SK-N-SH (cell line): ENCODE measurements around the gene LPP. TPM values are rescaled to one million over a fixed set of nuclear protein-coding genes. Genes with fewer than 3 reads are reported as not detected.

Experiments
- CTCF ChIA-PET: fragments of 300-600, 350-600 bp; formaldehyde crosslinking; extraction: SDS; loops from one replicate; lab custom pipeline; 2021; lab: Yijun Ruan, JAX
- POLR2A ChIA-PET: fragments of 350-600 bp; sonication (Branson Sonifier 250); formaldehyde crosslinking; extraction: SDS; loops from one replicate; lab custom pipeline; 2020; ENCODE audit warnings: antibody characterized with exemption, inconsistent platforms; lab: Yijun Ruan, JAX
- DNase-seq: peaks from one replicate; pipeline ENCODE4 v3.0.0; 2012
- H2AFZ ChIP-seq: fragments of 200-600 bp; sonication (generic); 2 replicates; pipeline ENCODE4 v1.8.1; 2016; ENCODE audit warnings: antibody characterized with exemption, mild to moderate bottlenecking, low read depth
- H3F3A ChIP-seq: fragments of 200-600 bp; sonication (generic); replicated peaks from 2 replicates; pipeline ENCODE3; 2016; ENCODE audit warnings: antibody characterized with exemption, mild to moderate bottlenecking; ENCODE audit not compliant: insufficient read depth
- H3K27ac ChIP-seq, 2 experiments: fragments of 200-500 bp in 1 of 2; fragments of 200-600 bp in 1 of 2; sonication (Bioruptor generic) in 1 of 2; sonication (generic), shearing (Covaris generic) in 1 of 2; 2 replicates each; pipeline versions ENCODE4 v1.5.1 to v1.6.1; 2014 to 2016; ENCODE audit warnings: low read depth in 2 of 2, inconsistent platforms in 1 of 2, low read length in 1 of 2, mild to moderate bottlenecking in 1 of 2, mixed read lengths in 1 of 2
- H3K27me3 ChIP-seq: fragments of 200-600 bp; sonication (generic), shearing (Covaris generic); 2 replicates; pipeline ENCODE4 v1.6.1; 2016; ENCODE audit warnings: mixed run types; ENCODE audit not compliant: insufficient read depth
- H3K36me3 ChIP-seq, 2 experiments: fragments of 200-500 bp in 1 of 2; fragments of 200-600 bp in 1 of 2; sonication (Bioruptor generic) in 1 of 2; sonication (generic) in 1 of 2; replicated peaks in 1 of 2; 2 replicates each; pipeline versions ENCODE3 to v1.5.1; 2014 to 2016; ENCODE audit warnings: low read length in 1 of 2, mild to moderate bottlenecking in 1 of 2; ENCODE audit not compliant: insufficient read depth in 2 of 2, control insufficient read depth in 1 of 2
- H3K4me1 ChIP-seq, 2 experiments: fragments of 200-500 bp in 1 of 2; fragments of 200-600 bp in 1 of 2; sonication (Bioruptor generic) in 1 of 2; sonication (generic), shearing (Covaris generic) in 1 of 2; 2 replicates each; pipeline versions ENCODE4 v1.5.1 to v1.6.1; 2014 to 2016; ENCODE audit warnings: low read depth in 1 of 2, low read length in 1 of 2, mixed run types in 1 of 2; ENCODE audit not compliant: insufficient read depth in 2 of 2, control insufficient read depth in 1 of 2
- H3K4me2 ChIP-seq: fragments of 200-600 bp; sonication (generic), shearing (Covaris generic); 2 replicates; pipeline ENCODE4 v1.6.1; 2017; ENCODE audit warnings: mixed run types
- H3K4me3 ChIP-seq, 2 experiments: fragments of 200-500 bp in 1 of 2; fragments of 200-600 bp in 1 of 2; sonication (Bioruptor generic) in 1 of 2; sonication (generic), shearing (Covaris generic) in 1 of 2; 2 replicates each; pipeline versions ENCODE4 v1.5.1 to v1.8.1; 2014 to 2016; ENCODE audit warnings: low read depth in 2 of 2, inconsistent platforms in 1 of 2, low read length in 1 of 2, mild to moderate bottlenecking in 1 of 2, mixed read lengths in 1 of 2, moderate library complexity in 1 of 2
- H3K79me2 ChIP-seq: fragments of 200-600 bp; sonication (generic); 2 replicates; pipeline ENCODE4 v1.8.1; 2017; ENCODE audit warnings: mild to moderate bottlenecking; ENCODE audit not compliant: insufficient read depth
- H3K9ac ChIP-seq: fragments of 200-600 bp; sonication (generic); 2 replicates; pipeline ENCODE4 v1.6.1; 2017; ENCODE audit warnings: mixed run types
- H3K9me2 ChIP-seq: fragments of 200-600 bp; sonication (generic); 2 replicates; pipeline ENCODE4 v1.6.1; 2017; ENCODE audit warnings: mixed run types
- H3K9me3 ChIP-seq: fragments of 200-600 bp; sonication (generic); 2 replicates; pipeline ENCODE4 v1.6.1; 2017; ENCODE audit warnings: mixed run types, mild to moderate bottlenecking, moderate library complexity
- H4K20me1 ChIP-seq: fragments of 200-600 bp; sonication (generic); 2 replicates; pipeline ENCODE4 v1.6.1; 2017; ENCODE audit warnings: mild to moderate bottlenecking, mixed run types; ENCODE audit not compliant: insufficient read depth
- CHD2 ChIP-seq: fragments of 150-350 bp; IDR thresholded peaks from 2 replicates; pipeline ENCODE4 v1.6.1; 2018; ENCODE audit warnings: low read length; ENCODE audit not compliant: partially characterized antibody
- ELF1 ChIP-seq: IDR thresholded peaks from 2 replicates; pipeline ENCODE4 v1.4.0; 2012
- EP300 ChIP-seq, 2 experiments: IDR thresholded peaks; 2 replicates each; pipeline versions ENCODE4 v1.4.0 to v1.6.1; 2012; ENCODE audit warnings: borderline replicate concordance in 1 of 2, low read depth in 1 of 2, low read length in 1 of 2
- EZH2phosphoT487 ChIP-seq: fragments of 200-600 bp; sonication (generic); IDR thresholded peaks from 2 replicates; pipeline ENCODE4 v1.6.1; 2017; ENCODE audit warnings: low read depth, mixed run types, mild to moderate bottlenecking, antibody characterized with exemption, moderate library complexity, borderline replicate concordance
- FOSL2 ChIP-seq: IDR thresholded peaks from 2 replicates; pipeline ENCODE4 v1.4.0; 2012; ENCODE audit warnings: low read depth, mild to moderate bottlenecking, moderate library complexity, borderline replicate concordance
- FOXJ3 ChIP-seq: sonication (generic); formaldehyde crosslinking; IDR thresholded peaks from 2 replicates; pipeline ENCODE4 v1.5.1; 2020; ENCODE audit warnings: mild to moderate bottlenecking, missing genetic modification reagents
- FOXM1 ChIP-seq: IDR thresholded peaks from 2 replicates; pipeline ENCODE4 v1.4.0; 2012; ENCODE audit warnings: low read depth, mild to moderate bottlenecking
- IRF3 ChIP-seq: fragments of 150-350 bp; IDR thresholded peaks from 2 replicates; pipeline ENCODE4 v1.6.1; 2016; ENCODE audit warnings: mild to moderate bottlenecking, low read depth, low read length
- JUND ChIP-seq: IDR thresholded peaks from 2 replicates; pipeline ENCODE4 v1.4.0; 2012
- MXI1 ChIP-seq: IDR thresholded peaks from 2 replicates; pipeline ENCODE4 v1.6.1; 2012; ENCODE audit warnings: mild to moderate bottlenecking, low read depth, low read length, improper control_type of control experiment
- NFIC ChIP-seq: IDR thresholded peaks from 2 replicates; pipeline ENCODE4 v1.4.0; 2012; ENCODE audit warnings: borderline replicate concordance
- RCOR1 ChIP-seq: fragments of 150-350 bp; IDR thresholded peaks from 2 replicates; pipeline ENCODE4 v1.6.1; 2017; ENCODE audit warnings: antibody characterized with exemption, low read length
- RXRA ChIP-seq: IDR thresholded peaks from 2 replicates; pipeline ENCODE4 v1.4.0; 2012; ENCODE audit warnings: low read depth, mild to moderate bottlenecking, borderline replicate concordance
- SMC3 ChIP-seq: IDR thresholded peaks from 2 replicates; pipeline ENCODE4 v1.6.1; 2012; ENCODE audit warnings: low read depth, low read length, improper control_type of control experiment
- WGBS: methylation state at CpG from one replicate; pipeline ENCODE4 v1.1.6; 2017; ENCODE audit warnings: low lambda C conversion rate; 5-methylcytosine and 5-hydroxymethylcytosine counted together
- polyA plus RNA-seq, 3 experiments: library from polyadenylated mRNA; depleted of rRNA; stranded (reverse); fragments of >200 nt; gene quantifications; 2 replicates each; pipeline ENCODE4 v1.2.3, GENCODE V29; 2012
- TF ChIP-seq, protein P1 (sequence below): fragments of 150-350 bp; IDR thresholded peaks from 2 replicates; pipeline ENCODE4 v1.6.1; 2017; ENCODE audit warnings: antibody characterized with exemption, low read length, low read depth, borderline replicate concordance
- TF ChIP-seq, protein P2 (sequence below): IDR thresholded peaks from 2 replicates; pipeline ENCODE4 v1.4.0; 2012; ENCODE audit warnings: low read depth, borderline replicate concordance
- TF ChIP-seq, protein P3 (sequence below): IDR thresholded peaks from 2 replicates; pipeline ENCODE4; 2012
- TF ChIP-seq, protein P4 (sequence below): fragments of 200-600 bp; sonication (generic); IDR thresholded peaks from 2 replicates; pipeline ENCODE4 v1.6.1; 2017; ENCODE audit warnings: antibody characterized with exemption, mild to moderate bottlenecking, moderate library complexity

LPP gene
- polyA plus RNA-seq, 1 of the 3 experiments (the other 2 are of a cell fraction): 6.6 TPM

DNA sequence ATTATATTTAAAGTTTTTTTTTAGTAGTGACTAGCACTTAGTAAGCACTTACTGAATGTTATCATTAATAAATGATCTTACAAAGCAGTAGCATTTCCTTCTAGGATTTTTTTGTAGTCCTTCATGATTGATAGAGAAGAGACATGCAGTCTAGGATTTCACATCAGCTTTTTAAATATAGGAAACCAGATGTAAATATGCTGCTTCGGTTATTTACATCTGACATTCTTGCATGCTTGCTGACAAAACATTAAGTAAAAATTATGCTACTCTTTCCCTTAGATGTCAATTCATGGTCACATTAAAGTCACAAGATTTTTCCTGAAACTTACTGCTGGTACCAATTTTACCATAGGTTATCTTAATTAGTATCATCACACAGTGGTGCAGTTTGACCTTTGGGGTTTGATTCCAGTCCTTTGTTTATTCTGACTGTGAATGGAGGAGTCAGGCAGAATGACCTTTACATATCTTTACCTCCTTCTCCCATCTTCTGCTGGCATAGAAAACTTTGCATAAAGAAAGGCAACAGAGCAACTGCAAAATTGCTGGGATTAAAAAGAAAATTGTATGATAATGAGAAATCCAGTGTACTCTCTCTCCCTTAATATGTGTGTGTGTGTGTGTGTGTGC, 286.5 kb downstream of the LPP start:
- no peaks in the 10 kb centered on the region for H3K9me2 ChIP-seq
- no peak overlapping the region for H2AFZ ChIP-seq
- POLR2A ChIA-PET: no interaction called here
- WGBS: 50% methylated on average over 1 of the region's 1 CpG
- no peak overlapping the region for H3K4me2 ChIP-seq
- no peak overlapping the region for H3K9ac ChIP-seq
- DNase-seq: no peak
- peaks cover 42% of the 10 kb centered on the region for H3K79me2 ChIP-seq
- CTCF ChIA-PET: no interaction called here
- no peaks in the 10 kb centered on the region for H3K27me3 ChIP-seq
- H3K4me3 ChIP-seq: no peak overlapping the region
- H3K27ac ChIP-seq: peak overlapping the region in 1 of 2 experiments; percentile 38; a peak in 2 of 4 replicates
- TF ChIP-seq, protein P1, sequence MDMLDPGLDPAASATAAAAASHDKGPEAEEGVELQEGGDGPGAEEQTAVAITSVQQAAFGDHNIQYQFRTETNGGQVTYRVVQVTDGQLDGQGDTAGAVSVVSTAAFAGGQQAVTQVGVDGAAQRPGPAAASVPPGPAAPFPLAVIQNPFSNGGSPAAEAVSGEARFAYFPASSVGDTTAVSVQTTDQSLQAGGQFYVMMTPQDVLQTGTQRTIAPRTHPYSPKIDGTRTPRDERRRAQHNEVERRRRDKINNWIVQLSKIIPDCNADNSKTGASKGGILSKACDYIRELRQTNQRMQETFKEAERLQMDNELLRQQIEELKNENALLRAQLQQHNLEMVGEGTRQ: no peak
- TF ChIP-seq FOXM1 (no peak), FOSL2 (no peak), FOXJ3 (CRISPR knock-in tag) (no peak), EP300 (IDR thresholded peaks at IDR 0.05; ENCODE audit: borderline replicate concordance in 1 of 2, low read depth in 1 of 2, low read length in 1 of 2) (no peak), SMC3 (no peak), RCOR1 (no peak), RXRA (no peak), ELF1 (no peak), IRF3 (no peak), NFIC (no peak), JUND (no peak), CHD2 (no peak), MXI1 (no peak), EZH2phosphoT487 (no peak)
- TF ChIP-seq, protein P2, sequence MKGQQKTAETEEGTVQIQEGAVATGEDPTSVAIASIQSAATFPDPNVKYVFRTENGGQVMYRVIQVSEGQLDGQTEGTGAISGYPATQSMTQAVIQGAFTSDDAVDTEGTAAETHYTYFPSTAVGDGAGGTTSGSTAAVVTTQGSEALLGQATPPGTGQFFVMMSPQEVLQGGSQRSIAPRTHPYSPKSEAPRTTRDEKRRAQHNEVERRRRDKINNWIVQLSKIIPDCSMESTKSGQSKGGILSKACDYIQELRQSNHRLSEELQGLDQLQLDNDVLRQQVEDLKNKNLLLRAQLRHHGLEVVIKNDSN: no peak
- TF ChIP-seq, protein P3, sequence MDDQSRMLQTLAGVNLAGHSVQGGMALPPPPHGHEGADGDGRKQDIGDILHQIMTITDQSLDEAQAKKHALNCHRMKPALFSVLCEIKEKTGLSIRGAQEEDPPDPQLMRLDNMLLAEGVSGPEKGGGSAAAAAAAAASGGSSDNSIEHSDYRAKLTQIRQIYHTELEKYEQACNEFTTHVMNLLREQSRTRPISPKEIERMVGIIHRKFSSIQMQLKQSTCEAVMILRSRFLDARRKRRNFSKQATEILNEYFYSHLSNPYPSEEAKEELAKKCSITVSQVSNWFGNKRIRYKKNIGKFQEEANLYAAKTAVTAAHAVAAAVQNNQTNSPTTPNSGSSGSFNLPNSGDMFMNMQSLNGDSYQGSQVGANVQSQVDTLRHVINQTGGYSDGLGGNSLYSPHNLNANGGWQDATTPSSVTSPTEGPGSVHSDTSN: no peak
- TF ChIP-seq, protein P4, sequence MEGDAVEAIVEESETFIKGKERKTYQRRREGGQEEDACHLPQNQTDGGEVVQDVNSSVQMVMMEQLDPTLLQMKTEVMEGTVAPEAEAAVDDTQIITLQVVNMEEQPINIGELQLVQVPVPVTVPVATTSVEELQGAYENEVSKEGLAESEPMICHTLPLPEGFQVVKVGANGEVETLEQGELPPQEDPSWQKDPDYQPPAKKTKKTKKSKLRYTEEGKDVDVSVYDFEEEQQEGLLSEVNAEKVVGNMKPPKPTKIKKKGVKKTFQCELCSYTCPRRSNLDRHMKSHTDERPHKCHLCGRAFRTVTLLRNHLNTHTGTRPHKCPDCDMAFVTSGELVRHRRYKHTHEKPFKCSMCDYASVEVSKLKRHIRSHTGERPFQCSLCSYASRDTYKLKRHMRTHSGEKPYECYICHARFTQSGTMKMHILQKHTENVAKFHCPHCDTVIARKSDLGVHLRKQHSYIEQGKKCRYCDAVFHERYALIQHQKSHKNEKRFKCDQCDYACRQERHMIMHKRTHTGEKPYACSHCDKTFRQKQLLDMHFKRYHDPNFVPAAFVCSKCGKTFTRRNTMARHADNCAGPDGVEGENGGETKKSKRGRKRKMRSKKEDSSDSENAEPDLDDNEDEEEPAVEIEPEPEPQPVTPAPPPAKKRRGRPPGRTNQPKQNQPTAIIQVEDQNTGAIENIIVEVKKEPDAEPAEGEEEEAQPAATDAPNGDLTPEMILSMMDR: no peak
- TF ChIP-seq, all 33 proteins: peak for 0
- Histone ChIP-seq H4K20me1 (no peaks in the 10 kb centered on the region), H3F3A (no peaks in the 10 kb centered on the region), H3K36me3 (peaks cover 0 to 20% of the 10 kb centered on the region in 2 experiments), H3K4me1 (peaks cover 0 to 11% of the 10 kb centered on the region in 2 experiments; a peak in 1 of 4 replicates), H3K9me3 (no peaks in the 10 kb centered on the region)
